NT2/D1 (cell line): ENCODE results near the gene YJEFN3.
A peak's percentile ranks its signal among the peaks of the same experiment; 100 is the strongest.

Experiments used
- DNase-seq: peaks from one replicate; pipeline ENCODE4 v3.0.0-alpha.2; 2011; ENCODE audit warnings: low read depth, low spot score
- H3K27me3 ChIP-seq: 2 replicates; pipeline ENCODE4 v1.6.0; 2011; ENCODE audit warnings: mild to moderate bottlenecking; ENCODE audit not compliant: insufficient read length, insufficient read depth
- H3K36me3 ChIP-seq: 2 replicates; pipeline ENCODE4 v1.6.1; 2011; ENCODE audit warnings: mild to moderate bottlenecking, low read length, mixed read lengths; ENCODE audit not compliant: insufficient read depth, insufficient read length
- H3K4me1 ChIP-seq: 2 replicates; pipeline ENCODE4 v1.5.1; 2011; ENCODE audit not compliant: insufficient read depth, insufficient read length
- H3K4me3 ChIP-seq: 2 replicates; pipeline ENCODE4 v1.5.1; 2011; ENCODE audit warnings: low read depth; ENCODE audit not compliant: insufficient read length
- H3K9ac ChIP-seq: 2 replicates; pipeline ENCODE4 v1.6.0; 2011; ENCODE audit warnings: low read depth; ENCODE audit not compliant: insufficient read length
- H3K9me3 ChIP-seq: 2 replicates; pipeline ENCODE4 v1.5.1; 2011; ENCODE audit warnings: mild to moderate bottlenecking, low read length; ENCODE audit not compliant: insufficient read depth
- SUZ12 ChIP-seq: IDR thresholded peaks from 2 replicates; pipeline ENCODE4 v1.6.1; 2011; ENCODE audit not compliant: insufficient read length, insufficient read depth; ENCODE audit errors: extremely low read depth
- YY1 ChIP-seq: IDR thresholded peaks from 2 replicates; pipeline ENCODE4 v1.6.1; 2011; ENCODE audit not compliant: insufficient read length, insufficient read depth
- ZNF274 ChIP-seq: IDR thresholded peaks from 2 replicates; pipeline ENCODE4 v1.6.1; 2011; ENCODE audit warnings: mild to moderate bottlenecking, low read depth, low read length

The YJEFN3 gene

GRCh38 chr19:19491321-19492025, 37.2 kb upstream of the YJEFN3 start:
- Histone ChIP-seq H3K36me3 (peaks cover 69% of the 10 kb centered on the region), H3K9me3 (no peaks in the 10 kb centered on the region), H3K4me1 (peaks cover 35% of the 10 kb centered on the region), H3K27me3 (no peaks in the 10 kb centered on the region), H3K4me3 (no peak overlapping the region), H3K9ac (no peak overlapping the region)
- TF ChIP-seq YY1, result no peak
- no peak for TF ChIP-seq ZNF274
- no peak for TF ChIP-seq SUZ12
- no peak for DNase-seq

DNA sequence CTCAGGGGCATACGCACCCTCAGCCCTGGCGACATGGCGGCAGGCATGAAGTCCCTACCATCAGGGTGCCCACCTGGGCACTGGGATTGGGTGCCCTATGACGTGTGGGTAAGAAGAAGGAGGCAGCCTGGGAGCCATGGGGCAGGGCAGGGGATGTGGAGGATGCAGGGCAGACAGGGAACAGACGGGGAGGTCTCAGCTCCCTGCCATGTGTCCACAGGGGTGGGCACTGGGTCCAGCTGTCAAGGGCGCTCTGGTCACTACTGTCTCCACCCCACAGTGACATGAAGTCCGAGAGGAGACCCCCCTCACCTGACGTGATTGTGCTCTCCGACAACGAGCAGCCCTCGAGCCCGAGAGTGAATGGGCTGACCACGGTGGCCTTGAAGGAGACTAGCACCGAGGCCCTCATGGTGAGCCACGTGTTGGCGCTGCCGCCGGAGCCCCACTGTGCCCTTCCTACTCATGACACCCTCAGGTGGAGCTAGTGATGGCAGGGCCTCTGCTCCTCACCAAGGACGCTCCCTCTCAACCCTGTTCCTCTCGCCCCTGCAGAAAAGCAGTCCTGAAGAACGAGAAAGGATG, 36.6 kb upstream of the YJEFN3 start:
- Histone ChIP-seq H3K27me3 (no peaks in the 10 kb centered on the region), H3K9me3 (no peaks in the 10 kb centered on the region), H3K4me1 (peaks cover 30% of the 10 kb centered on the region), H3K4me3 (no peak overlapping the region), H3K36me3 (peaks cover 69% of the 10 kb centered on the region), H3K9ac (no peak overlapping the region)
- DNase-seq, result no peak
- TF ChIP-seq ZNF274, result no peak
- TF ChIP-seq YY1, result no peak
- TF ChIP-seq SUZ12, result no peak

DNA sequence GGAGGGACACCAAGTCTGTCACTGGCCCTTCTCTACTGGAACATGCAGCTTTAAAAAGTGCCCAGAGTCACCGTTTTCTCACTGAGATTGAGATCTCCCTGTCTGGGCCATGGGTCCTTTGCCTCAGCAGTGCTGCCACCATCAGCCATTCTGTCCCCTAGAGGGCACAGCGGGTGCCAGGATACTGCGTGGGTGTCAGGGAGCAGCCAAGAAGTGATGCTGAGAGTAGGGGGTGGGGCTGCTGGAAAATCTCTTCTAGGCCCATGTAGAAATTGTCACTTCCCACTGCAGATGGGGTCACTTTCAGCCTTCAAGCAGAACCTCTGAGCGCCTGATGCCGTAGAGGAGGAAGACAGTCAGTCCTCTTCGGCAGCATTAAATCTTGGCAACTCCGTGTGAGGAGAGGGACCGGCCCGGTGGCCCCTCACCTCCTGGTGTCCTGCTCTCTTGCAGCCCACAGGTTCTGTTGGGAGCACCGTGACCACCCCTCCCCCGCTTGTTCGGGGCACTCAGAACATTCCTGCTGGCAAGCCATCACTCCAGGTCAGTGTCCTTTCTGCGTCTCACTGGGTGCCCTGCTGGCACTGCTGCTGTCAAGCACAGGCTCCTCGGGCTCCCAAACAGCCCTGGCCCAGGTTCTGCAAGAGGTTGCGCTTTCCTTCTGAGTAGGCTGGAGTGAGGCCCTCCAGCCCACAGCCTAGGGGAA, 34.7 kb upstream of the YJEFN3 start:
- Histone ChIP-seq H3K36me3 (peaks cover 80% of the 10 kb centered on the region), H3K27me3 (no peaks in the 10 kb centered on the region), H3K9me3 (no peaks in the 10 kb centered on the region), H3K9ac (no peak overlapping the region), H3K4me3 (no peak overlapping the region), H3K4me1 (peaks cover 18% of the 10 kb centered on the region)
- no peak for DNase-seq
- TF ChIP-seq ZNF274, result no peak

DNA sequence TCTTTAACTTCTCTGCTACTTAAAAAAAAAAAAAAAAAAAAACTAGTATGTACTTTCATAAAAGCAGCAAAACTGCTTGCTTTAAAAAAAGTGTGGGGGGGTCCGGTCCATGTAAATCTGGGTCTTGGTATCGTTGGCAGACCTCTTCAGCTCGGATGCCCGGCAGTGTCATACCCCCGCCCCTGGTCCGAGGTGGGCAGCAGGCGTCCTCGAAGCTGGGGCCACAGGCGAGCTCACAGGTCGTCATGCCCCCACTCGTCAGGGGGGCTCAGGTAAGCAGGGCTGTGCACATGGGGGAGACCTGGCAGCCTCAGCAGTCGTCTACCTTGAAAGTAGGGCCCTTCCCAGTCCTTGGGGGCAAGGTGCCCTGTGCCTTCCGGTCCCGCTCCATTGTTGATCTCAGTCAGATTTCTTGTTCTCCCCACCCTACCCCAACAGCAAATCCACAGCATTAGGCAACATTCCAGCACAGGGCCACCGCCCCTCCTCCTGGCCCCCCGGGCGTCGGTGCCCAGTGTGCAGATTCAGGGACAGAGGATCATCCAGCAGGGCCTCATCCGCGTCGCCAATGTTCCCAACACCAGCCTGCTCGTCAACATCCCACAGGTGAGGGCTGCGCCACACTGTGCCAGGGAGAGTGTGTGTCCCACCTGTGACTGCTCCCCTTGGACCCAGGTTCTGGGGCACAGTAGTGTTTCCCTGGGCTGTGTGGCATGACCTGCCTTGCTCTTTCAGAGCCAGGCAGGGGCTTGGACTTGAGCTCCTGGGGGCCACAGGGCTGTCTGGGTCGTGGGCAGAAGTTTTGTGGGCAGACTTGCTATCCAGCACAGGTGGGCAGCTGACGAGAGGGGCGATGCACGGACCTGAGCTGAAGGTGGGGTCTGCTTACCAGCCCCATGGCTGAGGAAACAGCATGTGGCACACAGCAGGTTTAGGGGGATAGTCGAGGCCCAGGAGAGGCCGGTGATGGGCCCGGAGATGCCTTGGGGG, 32.8 kb upstream of the YJEFN3 start:
- H3K9ac ChIP-seq, result no peak overlapping the region
- H3K9me3 ChIP-seq, result no peaks in the 10 kb centered on the region
- H3K4me1 ChIP-seq, result peaks cover 7% of the 10 kb centered on the region
- no peak overlapping the region for H3K4me3 ChIP-seq
- no peaks in the 10 kb centered on the region for H3K27me3 ChIP-seq
- no peak for DNase-seq
- TF ChIP-seq ZNF274 (no peak), SUZ12 (no peak), YY1 (no peak)
- H3K36me3 ChIP-seq, result peaks cover 95% of the 10 kb centered on the region

DNA sequence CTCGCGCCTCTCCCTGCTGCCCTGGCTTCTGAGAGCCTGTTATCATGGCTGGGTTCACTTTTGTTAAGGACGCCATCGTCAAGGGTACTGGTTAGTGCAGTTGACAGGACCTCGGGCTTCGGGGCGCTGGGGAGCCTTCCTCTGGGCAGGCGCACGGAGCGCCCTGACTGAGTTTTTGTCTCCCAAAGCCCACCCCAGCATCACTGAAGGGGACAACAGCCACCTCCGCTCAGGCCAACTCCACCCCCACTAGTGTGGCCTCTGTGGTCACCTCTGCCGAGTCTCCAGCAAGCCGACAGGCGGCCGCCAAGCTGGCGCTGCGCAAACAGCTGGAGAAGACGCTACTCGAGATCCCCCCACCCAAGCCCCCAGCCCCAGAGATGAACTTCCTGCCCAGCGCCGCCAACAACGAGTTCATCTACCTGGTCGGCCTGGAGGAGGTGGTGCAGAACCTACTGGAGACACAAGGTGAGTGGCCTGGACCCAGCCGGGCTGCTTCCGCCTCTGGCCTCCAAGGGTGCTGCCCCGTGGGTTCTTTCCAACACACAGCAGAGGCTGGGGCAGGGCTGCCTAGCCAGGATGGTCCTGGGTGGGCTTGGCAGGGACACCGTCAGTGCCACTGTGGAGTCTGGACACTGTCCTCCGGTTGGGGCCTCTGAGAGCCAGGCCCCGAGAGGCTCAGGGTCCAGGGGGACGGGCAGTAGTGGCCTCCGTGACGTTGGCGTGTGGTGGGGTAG, 30.3 kb upstream of the YJEFN3 start:
- TF ChIP-seq YY1 (no peak), SUZ12 (no peak), ZNF274 (no peak)
- Histone ChIP-seq H3K27me3 (no peaks in the 10 kb centered on the region), H3K36me3 (peaks cover 96% of the 10 kb centered on the region), H3K9ac (peak overlapping the region; percentile 18), H3K4me3 (no peak overlapping the region), H3K9me3 (no peaks in the 10 kb centered on the region), H3K4me1 (peaks cover 6% of the 10 kb centered on the region)
- DNase-seq, result no peak

DNA sequence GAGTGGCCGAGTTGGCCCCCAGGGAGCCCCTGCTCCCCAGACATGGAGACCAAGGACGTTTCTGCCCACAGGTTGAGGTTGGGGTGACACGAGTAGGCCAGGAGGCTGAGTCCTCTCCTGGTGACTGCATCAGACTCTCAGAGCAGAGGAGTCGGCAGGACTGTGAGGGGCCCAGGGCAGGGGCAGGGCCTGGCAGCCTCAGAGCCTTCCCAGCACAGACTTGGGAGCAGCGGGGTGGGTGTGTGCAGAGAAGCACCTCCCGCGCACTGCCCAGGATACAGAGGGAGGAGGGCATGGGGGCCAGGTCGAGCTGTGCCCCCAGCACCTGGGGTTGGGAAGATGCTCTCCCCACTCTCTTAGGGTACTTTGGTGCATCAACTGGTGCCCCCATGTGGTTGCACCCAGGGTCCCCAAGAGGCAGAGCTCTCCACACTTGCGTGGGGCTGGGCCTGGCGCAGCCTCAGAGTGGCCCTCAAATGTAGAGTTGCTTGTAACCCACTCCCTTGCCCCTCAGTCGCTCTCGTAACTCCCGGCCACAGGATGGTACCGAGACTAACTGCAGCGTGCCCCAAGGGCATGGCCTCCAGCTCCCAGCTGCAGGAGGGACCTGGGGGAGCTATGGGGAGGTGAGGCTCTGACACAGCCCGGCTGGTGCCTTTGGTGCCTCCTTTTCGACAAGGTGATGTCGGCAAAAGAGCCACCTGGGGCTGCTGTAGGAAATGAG, 29.3 kb upstream of the YJEFN3 start:
- H3K27me3 ChIP-seq, result no peaks in the 10 kb centered on the region
- no peak for TF ChIP-seq SUZ12
- no peak for TF ChIP-seq YY1
- TF ChIP-seq ZNF274, result no peak
- peaks cover 97% of the 10 kb centered on the region for H3K36me3 ChIP-seq
- H3K4me3 ChIP-seq, result no peak overlapping the region
- DNase-seq, result no peak
- H3K9me3 ChIP-seq, result no peaks in the 10 kb centered on the region
- no peak overlapping the region for H3K9ac ChIP-seq
- peaks cover 3% of the 10 kb centered on the region for H3K4me1 ChIP-seq
